Mesendoderm (in vitro differentiated cells): ENCODE measurements around the gene HOXD8.

Experiments used
- DNase-seq: peaks from one replicate; pipeline ENCODE4 v3.0.0; 2013
- H2AK5ac ChIP-seq: 2 replicates; pipeline ENCODE4 v1.6.1; 2013; ENCODE audit warnings: low read length, inconsistent platforms
- H2BK120ac ChIP-seq: 2 replicates; pipeline ENCODE4 v1.6.1; 2013; ENCODE audit warnings: low read depth, mild to moderate bottlenecking, low read length, moderate library complexity, mixed read lengths
- H2BK15ac ChIP-seq: replicated peaks from 2 replicates; pipeline ENCODE4 v1.6.1; 2013; ENCODE audit warnings: low read depth, mild to moderate bottlenecking, moderate library complexity
- H2BK5ac ChIP-seq: 2 replicates; pipeline ENCODE4 v1.6.1; 2013; ENCODE audit warnings: low read length, inconsistent platforms
- H3K18ac ChIP-seq: 2 replicates; pipeline ENCODE4 v1.6.1; 2013; ENCODE audit warnings: mild to moderate bottlenecking, low read length, mixed read lengths
- H3K23ac ChIP-seq: one replicate; pipeline ENCODE4 v1.6.1; 2013; ENCODE audit warnings: low read length
- H3K27ac ChIP-seq: 2 replicates; pipeline ENCODE4 v1.5.1; 2013; ENCODE audit warnings: low read depth, mild to moderate bottlenecking, inconsistent platforms, low read length, moderate library complexity
- H3K27me3 ChIP-seq: 2 replicates; pipeline ENCODE4 v1.6.1; 2013; ENCODE audit warnings: low read length, control low read depth, mild to moderate bottlenecking, inconsistent platforms; ENCODE audit not compliant: insufficient read depth, poor library complexity
- H3K36me3 ChIP-seq: 2 replicates; pipeline ENCODE4 v1.6.1; 2013; ENCODE audit warnings: low read length, inconsistent platforms; ENCODE audit not compliant: control insufficient read depth, insufficient read depth
- H3K4ac ChIP-seq: one replicate; pipeline ENCODE4 v1.6.1; 2013; ENCODE audit warnings: low read depth, mild to moderate bottlenecking, low read length, moderate library complexity
- H3K4me1 ChIP-seq: 2 replicates; pipeline ENCODE4 v1.6.1; 2013; ENCODE audit warnings: low read depth, low read length, inconsistent platforms; ENCODE audit not compliant: control insufficient read depth
- H3K4me2 ChIP-seq: 2 replicates; pipeline ENCODE4 v1.6.1; 2013; ENCODE audit warnings: low read length
- H3K4me3 ChIP-seq: 2 replicates; pipeline ENCODE4 v1.5.1; 2013; ENCODE audit warnings: mild to moderate bottlenecking, low read length
- H3K56ac ChIP-seq: one replicate; pipeline ENCODE4 v1.6.1; 2013; ENCODE audit warnings: low read length
- H3K79me1 ChIP-seq: 2 replicates; pipeline ENCODE4 v1.6.1; 2013; ENCODE audit warnings: low read length, inconsistent platforms
- H3K79me2 ChIP-seq: 2 replicates; pipeline ENCODE4 v1.6.1; 2013; ENCODE audit warnings: mild to moderate bottlenecking, low read length; ENCODE audit not compliant: control insufficient read depth, insufficient read depth
- H3K9ac ChIP-seq: 2 replicates; pipeline ENCODE4 v1.6.1; 2013; ENCODE audit warnings: low read length, inconsistent platforms
- H4K5ac ChIP-seq: one replicate; pipeline ENCODE4 v1.6.1; 2013; ENCODE audit warnings: low read length
- H4K8ac ChIP-seq: one replicate; pipeline ENCODE4 v1.6.1; 2013; ENCODE audit warnings: low read depth, mild to moderate bottlenecking, control low read depth, low read length, moderate library complexity
- WGBS: extraction: QIAGEN DNeasy Blood & Tissue Kit; methylation state at CpG from one replicate; pipeline ENCODE4 v1.1.7; 2013; ENCODE audit warnings: low lambda C conversion rate, missing lambda C conversion rate; ENCODE audit not compliant: insufficient coverage; ENCODE audit errors: extremely low coverage; 5-methylcytosine and 5-hydroxymethylcytosine counted together

The HOXD8 gene

DNA sequence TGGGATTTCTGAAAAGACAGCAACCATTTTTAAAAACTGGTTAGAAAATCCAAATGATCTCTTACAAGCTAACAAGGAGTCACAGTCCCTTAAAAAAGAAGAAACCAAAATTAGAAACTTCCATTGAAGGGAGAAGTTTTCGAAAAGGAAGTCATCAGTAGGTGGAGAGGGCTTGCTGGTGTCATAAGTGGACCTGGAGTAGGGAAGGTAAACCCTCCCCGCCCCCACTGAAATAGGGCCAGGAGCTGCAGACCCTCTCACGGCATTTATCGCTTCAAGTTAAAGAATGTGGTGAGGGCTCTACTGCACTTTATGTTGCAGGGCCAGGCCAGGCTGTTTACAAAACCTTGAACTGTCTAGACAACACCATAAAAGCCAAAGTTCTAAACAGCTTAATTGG lies 19.6 kb upstream of the HOXD8 start:
- Histone ChIP-seq H2AK5ac (no peak overlapping the region), H3K4me1 (no peaks in the 10 kb centered on the region), H4K8ac (no peak overlapping the region), H3K36me3 (no peaks in the 10 kb centered on the region), H3K4me3 (no peak overlapping the region), H2BK5ac (no peak overlapping the region), H3K79me1 (no peaks in the 10 kb centered on the region), H3K27ac (no peak overlapping the region), H3K79me2 (no peaks in the 10 kb centered on the region), H3K23ac (no peak overlapping the region), H3K4me2 (no peak overlapping the region), H2BK15ac (no peak overlapping the region), H2BK120ac (no peak overlapping the region), H3K18ac (no peak overlapping the region), H4K5ac (no peak overlapping the region), H3K4ac (no peak overlapping the region), H3K56ac (no peak overlapping the region), H3K9ac (no peak overlapping the region), H3K27me3 (peaks cover 86% of the 10 kb centered on the region)
- no CpG with 5 or more reads among the region's 4 CpGs for WGBS
- no peak for DNase-seq

DNA sequence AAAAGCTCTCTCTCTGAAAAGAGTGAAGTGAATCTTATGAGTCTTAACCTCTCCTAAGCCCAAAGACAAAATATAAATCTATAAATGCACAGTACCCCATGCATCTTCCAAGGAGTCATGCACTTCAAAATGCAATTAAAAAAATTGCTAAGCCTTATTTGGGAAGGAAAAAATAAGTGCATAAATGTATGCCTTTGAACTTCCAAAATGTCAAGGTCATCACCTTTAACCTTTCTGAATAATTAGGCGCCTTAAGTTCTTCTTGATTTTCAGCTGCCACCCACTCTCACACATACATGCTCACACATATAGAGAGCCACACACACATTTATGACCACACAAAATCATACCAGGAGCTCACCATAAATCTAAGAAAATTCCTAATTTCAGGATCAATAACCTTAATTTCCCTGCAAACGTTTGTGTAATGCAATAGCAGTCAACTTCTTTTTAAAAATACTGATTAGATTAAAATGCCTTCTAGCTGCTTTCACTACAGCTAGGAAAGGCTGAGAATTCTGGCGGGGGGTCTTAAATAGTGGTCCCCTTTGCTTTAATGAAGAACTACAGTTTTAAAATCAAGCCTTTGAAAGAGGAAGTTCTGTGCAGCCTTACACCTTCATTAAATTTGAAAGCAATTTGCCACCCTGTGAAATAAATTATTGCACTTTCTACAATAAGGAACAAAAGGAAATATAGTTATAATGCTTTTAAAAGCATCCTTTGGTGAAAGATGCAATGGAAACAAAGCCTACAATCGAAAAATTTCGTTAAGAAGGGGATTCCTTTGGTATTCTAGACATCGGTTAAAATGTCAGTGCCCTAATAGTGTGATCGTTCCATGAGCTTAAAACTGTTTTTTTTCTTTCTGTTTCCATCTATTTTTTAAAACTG lies 18.8 kb upstream of the HOXD8 start:
- Histone ChIP-seq H3K23ac (no peak overlapping the region), H3K36me3 (no peaks in the 10 kb centered on the region), H2BK5ac (no peak overlapping the region), H4K5ac (no peak overlapping the region), H3K18ac (no peak overlapping the region), H2BK120ac (no peak overlapping the region), H3K4ac (no peak overlapping the region), H3K79me2 (no peaks in the 10 kb centered on the region), H2BK15ac (no peak overlapping the region), H3K4me1 (no peaks in the 10 kb centered on the region), H3K4me2 (no peak overlapping the region), H3K79me1 (no peaks in the 10 kb centered on the region), H3K27me3 (peaks cover 85% of the 10 kb centered on the region), H2AK5ac (no peak overlapping the region), H3K4me3 (no peak overlapping the region), H3K9ac (no peak overlapping the region), H3K27ac (no peak overlapping the region), H3K56ac (no peak overlapping the region), H4K8ac (no peak overlapping the region)
- no CpG with 5 or more reads among the region's 7 CpGs for WGBS
- no peak for DNase-seq

DNA sequence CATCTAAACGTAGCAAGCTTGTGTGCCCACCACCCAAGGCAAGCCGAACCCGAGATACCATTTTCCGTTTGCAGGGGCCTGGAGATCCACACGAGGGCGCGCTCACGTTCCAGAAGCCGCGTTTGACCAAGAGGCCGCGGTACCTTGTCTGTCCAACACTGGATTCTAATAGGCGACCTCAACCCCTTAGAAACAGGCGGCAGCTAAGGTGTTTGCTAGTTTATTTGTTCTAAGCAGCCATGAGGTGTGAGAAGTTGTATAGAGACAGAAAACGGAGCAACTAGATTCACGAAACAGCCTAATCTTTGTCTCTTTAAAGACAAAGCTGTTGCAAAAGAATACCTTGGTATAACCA lies 18.2 kb upstream of the HOXD8 start:
- Histone ChIP-seq H3K56ac (no peak overlapping the region), H3K9ac (no peak overlapping the region), H2BK120ac (no peak overlapping the region), H3K36me3 (no peaks in the 10 kb centered on the region), H3K4me1 (no peaks in the 10 kb centered on the region), H3K79me2 (no peaks in the 10 kb centered on the region), H2BK15ac (no peak overlapping the region), H2AK5ac (no peak overlapping the region), H3K18ac (no peak overlapping the region), H3K4me3 (no peak overlapping the region), H3K4ac (no peak overlapping the region), H3K27ac (no peak overlapping the region), H4K8ac (no peak overlapping the region), H3K27me3 (peaks cover 85% of the 10 kb centered on the region), H2BK5ac (no peak overlapping the region), H3K23ac (no peak overlapping the region), H3K4me2 (no peak overlapping the region), H4K5ac (no peak overlapping the region), H3K79me1 (no peaks in the 10 kb centered on the region)
- no CpG with 5 or more reads among the region's 16 CpGs for WGBS
- DNase-seq: peak; percentile 86

DNA sequence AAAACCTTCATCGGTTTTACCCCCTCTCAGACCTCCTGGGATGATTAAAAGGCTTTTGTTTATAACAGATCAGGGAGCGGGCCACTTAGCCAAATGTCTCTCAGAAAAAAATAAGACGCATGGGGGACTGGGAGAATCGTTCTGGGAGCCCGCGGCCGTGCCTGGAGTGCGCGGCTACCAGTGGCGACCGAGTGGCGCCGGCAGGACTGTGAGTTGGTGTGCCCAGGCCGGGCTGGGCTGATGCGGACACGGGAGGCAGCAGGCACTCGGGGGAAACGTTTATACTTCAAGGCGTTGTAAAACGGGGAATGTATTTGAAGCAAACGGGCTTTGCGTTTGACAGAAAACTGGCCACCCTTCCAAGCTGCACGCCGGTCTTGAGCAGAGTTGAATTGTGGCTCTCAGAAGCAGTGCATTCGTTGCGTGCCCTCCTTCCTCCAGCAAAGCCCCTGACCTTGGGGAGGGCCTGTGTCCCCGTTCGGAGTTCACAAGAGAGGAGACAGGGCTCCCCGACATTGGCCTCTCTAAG lies 17.6 kb upstream of the HOXD8 start:
- H3K4me3 ChIP-seq: no peak overlapping the region
- no peak for DNase-seq
- H4K8ac ChIP-seq: no peak overlapping the region
- H3K79me2 ChIP-seq: no peaks in the 10 kb centered on the region
- H3K27me3 ChIP-seq: peaks cover 87% of the 10 kb centered on the region
- H3K18ac ChIP-seq: no peak overlapping the region
- H3K9ac ChIP-seq: no peak overlapping the region
- WGBS: no CpG with 5 or more reads among the region's 29 CpGs
- no peak overlapping the region for H3K4me2 ChIP-seq
- H3K23ac ChIP-seq: no peak overlapping the region
- no peak overlapping the region for H2BK15ac ChIP-seq
- H3K79me1 ChIP-seq: no peaks in the 10 kb centered on the region
- no peak overlapping the region for H2BK120ac ChIP-seq
- H2AK5ac ChIP-seq: no peak overlapping the region
- H3K4ac ChIP-seq: no peak overlapping the region
- H3K36me3 ChIP-seq: no peaks in the 10 kb centered on the region
- H3K4me1 ChIP-seq: no peaks in the 10 kb centered on the region
- H4K5ac ChIP-seq: no peak overlapping the region
- no peak overlapping the region for H3K27ac ChIP-seq
- H3K56ac ChIP-seq: no peak overlapping the region
- H2BK5ac ChIP-seq: no peak overlapping the region

DNA sequence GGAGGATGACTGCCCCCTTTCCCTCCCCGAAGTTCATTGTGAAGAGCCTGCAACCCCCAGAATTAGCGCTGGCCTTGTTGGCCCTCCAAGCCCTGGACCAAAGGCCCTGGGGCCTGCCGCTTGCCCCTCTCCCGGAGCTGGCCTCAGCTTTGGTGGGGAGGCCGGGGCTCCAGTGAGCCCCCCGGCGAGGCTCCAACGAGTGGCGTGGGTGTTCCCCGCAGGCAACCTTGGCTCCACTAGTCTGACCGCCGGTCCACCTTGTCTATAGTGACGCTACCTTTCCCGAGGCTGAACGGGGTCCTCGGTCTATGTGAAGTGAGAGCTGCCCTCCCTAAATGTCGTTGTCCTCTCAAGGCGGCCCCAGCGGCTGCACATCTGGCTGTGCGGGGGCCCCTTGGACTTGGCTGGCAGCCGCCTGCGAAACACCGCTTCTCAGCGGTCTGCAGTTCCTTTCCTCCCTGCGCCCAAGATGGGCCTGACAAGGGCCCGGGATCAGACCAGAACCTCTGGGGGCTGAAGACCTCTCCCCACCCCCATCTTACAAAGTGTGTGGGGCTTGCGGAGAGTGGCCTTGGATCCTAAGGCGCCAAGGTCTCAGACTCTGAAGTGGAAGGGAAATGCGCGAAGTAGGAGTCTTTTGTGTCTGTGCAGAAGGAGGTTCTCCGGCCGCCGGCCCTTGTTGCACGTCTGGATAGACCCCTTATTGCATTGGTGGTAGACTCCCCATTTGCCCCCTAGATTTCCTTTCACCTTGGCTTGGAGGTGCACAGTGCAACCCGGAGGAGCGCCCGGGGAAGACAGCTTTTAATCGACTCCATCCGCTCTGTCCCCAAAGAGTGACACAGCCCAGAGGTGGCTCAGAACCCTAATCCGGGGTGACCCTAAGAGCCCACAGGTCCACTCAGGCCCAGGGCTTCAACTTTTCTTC lies 16.9 kb upstream of the HOXD8 start:
- Histone ChIP-seq H2AK5ac (no peak overlapping the region), H3K56ac (no peak overlapping the region), H2BK5ac (no peak overlapping the region), H3K4ac (no peak overlapping the region), H3K79me2 (no peaks in the 10 kb centered on the region), H3K4me1 (no peaks in the 10 kb centered on the region), H3K36me3 (no peaks in the 10 kb centered on the region), H3K4me2 (no peak overlapping the region), H2BK15ac (no peak overlapping the region), H3K79me1 (no peaks in the 10 kb centered on the region), H3K23ac (no peak overlapping the region), H4K8ac (no peak overlapping the region), H3K18ac (no peak overlapping the region), H3K27ac (no peak overlapping the region), H3K27me3 (peaks cover 89% of the 10 kb centered on the region), H2BK120ac (no peak overlapping the region), H3K4me3 (no peak overlapping the region), H4K5ac (no peak overlapping the region), H3K9ac (no peak overlapping the region)
- WGBS: no CpG with 5 or more reads among the region's 40 CpGs
- no peak for DNase-seq
